ENCODE results near the gene SMARCD3. TPM values are rescaled to one million over a fixed set of nuclear protein-coding genes. Genes with fewer than 3 reads are reported as not detected.

The SMARCD3 gene
- total and polyA plus RNA-seq, 2 of the 13 experiments (the other 11 are each of a cell fraction or from before 2014, with no cell fraction given) = 0.20 to 0.62 TPM

DNA sequence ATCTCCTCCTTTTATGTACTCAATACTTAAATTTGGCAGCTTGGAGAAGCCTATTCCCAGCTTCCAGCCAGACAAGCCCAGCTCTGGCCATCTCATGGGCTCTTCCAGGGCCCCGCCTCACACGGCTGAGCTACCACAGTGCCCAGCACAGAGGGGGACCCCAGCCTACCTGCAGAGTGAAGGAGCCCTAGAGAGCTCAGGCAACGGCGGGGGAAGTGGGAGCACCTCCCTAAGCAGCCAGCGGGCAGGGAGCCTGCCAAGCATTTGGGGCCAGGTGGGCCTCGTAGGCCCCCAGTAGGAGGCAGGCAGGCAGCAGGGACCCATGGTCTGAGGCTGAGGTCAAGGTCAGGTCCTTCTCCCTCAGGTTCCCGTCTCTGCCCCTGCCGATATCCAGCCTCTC, 29.1 kb upstream of the SMARCD3 start:
- DNase-seq (ENCODE audit: low spot score) (no peak), ATAC-seq (peak; percentile 12), FAIRE-seq (no peak)
- Histone ChIP-seq H3K9ac (ENCODE audit: insufficient read depth, low read depth, low read length) (no peak overlapping the region), H3K4me1 (ENCODE audit: insufficient read depth, low read length) (peaks cover 9% of the 10 kb centered on the region; the same call in 1 of the 2 replicates), H4K20me1 (ENCODE audit: insufficient read depth, low read length) (no peaks in the 10 kb centered on the region), H3K27me3 (ENCODE audit: control insufficient read depth in 1 of 2, insufficient read depth in 2 of 2, low read length in 2 of 2) (peaks cover 6 to 72% of the 10 kb centered on the region in 2 experiments), H3K9me3 (ENCODE audit: low read length) (no peaks in the 10 kb centered on the region), H3K36me3 (replicated peaks in 1 of 2; ENCODE audit: control insufficient read depth in 1 of 2, insufficient read depth in 2 of 2, low read length in 2 of 2) (no peaks in the 10 kb centered on the region), H2AFZ (ENCODE audit: low read length) (no peak overlapping the region), H3K4me2 (ENCODE audit: low read depth, low read length) (no peak overlapping the region; the same call in 1 of the 2 replicates), H3K4me3 (replicated peaks in 1 of 3; ENCODE audit: insufficient read depth in 1 of 3, low read depth in 2 of 3, low read length in 3 of 3) (no peak overlapping the region), H3K79me2 (ENCODE audit: insufficient read depth, low read length) (no peaks in the 10 kb centered on the region), H3K27ac (ENCODE audit: extremely low read length, insufficient read depth, low read length) (no peak overlapping the region)
- 50% methylated on average over 3 of the region's 8 CpGs for WGBS (ENCODE audit: low lambda C conversion rate)
- CTCF ChIA-PET (ENCODE audit: low intra/inter-chr PET ratio, low total read pairs) = no interaction called here
- intact Hi-C loops (cut with micrococcal nuclease; ENCODE audit: unreplicated experiment) (no loop called here), in situ Hi-C loops (cut with HindIII; ENCODE audit: extremely low pct_ligation_motif_present, low pct_unique_long_range_greater_than_20kb) (no loop called here)
- BruUV-seq (replicated peaks) = no TSS peak
- no peak for TF ChIP-seq NFE2L1 (CRISPR knock-in tag; IDR thresholded peaks at IDR 0.05; ENCODE audit: borderline replicate concordance)
- no peak for TF ChIP-seq ZNF432 (CRISPR knock-in tag; IDR thresholded peaks at IDR 0.05; ENCODE audit: borderline replicate concordance)
- TF ChIP-seq HOXD1 (CRISPR knock-in tag; IDR thresholded peaks at IDR 0.05) = no peak
- TF ChIP-seq SMYD3 (CRISPR knock-in tag; IDR thresholded peaks at IDR 0.05) = no peak
- no peak for TF ChIP-seq SRSF4 (IDR thresholded peaks at IDR 0.05; ENCODE audit: low read depth, low read length, poor library complexity, severe bottlenecking)
- no peak for TF ChIP-seq SMARCC2 (IDR thresholded peaks at IDR 0.05)
- TF ChIP-seq ZNF652 (CRISPR knock-in tag; IDR thresholded peaks at IDR 0.05; ENCODE audit: borderline replicate concordance, low read depth) = no peak
- TF ChIP-seq CBX2 (IDR thresholded peaks at IDR 0.05; ENCODE audit: low read depth, low read length) = no peak
- TF ChIP-seq CBX2 (CRISPR knock-in tag; IDR thresholded peaks at IDR 0.05; ENCODE audit: low read depth) = no peak
- TF ChIP-seq, protein P1, sequence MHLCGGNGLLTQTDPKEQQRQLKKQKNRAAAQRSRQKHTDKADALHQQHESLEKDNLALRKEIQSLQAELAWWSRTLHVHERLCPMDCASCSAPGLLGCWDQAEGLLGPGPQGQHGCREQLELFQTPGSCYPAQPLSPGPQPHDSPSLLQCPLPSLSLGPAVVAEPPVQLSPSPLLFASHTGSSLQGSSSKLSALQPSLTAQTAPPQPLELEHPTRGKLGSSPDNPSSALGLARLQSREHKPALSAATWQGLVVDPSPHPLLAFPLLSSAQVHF (CRISPR knock-in tag; IDR thresholded peaks at IDR 0.05) = no peak
- TF ChIP-seq, protein P2, sequence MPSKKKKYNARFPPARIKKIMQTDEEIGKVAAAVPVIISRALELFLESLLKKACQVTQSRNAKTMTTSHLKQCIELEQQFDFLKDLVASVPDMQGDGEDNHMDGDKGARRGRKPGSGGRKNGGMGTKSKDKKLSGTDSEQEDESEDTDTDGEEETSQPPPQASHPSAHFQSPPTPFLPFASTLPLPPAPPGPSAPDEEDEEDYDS (CRISPR knock-in tag; IDR thresholded peaks at IDR 0.05) = no peak
- TF ChIP-seq, protein P3, sequence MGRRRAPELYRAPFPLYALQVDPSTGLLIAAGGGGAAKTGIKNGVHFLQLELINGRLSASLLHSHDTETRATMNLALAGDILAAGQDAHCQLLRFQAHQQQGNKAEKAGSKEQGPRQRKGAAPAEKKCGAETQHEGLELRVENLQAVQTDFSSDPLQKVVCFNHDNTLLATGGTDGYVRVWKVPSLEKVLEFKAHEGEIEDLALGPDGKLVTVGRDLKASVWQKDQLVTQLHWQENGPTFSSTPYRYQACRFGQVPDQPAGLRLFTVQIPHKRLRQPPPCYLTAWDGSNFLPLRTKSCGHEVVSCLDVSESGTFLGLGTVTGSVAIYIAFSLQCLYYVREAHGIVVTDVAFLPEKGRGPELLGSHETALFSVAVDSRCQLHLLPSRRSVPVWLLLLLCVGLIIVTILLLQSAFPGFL (CRISPR knock-in tag; IDR thresholded peaks at IDR 0.05) = no peak
- no peak for TF ChIP-seq ZFY (CRISPR knock-in tag; IDR thresholded peaks at IDR 0.05)
- TF ChIP-seq SAP130 (CRISPR knock-in tag; IDR thresholded peaks at IDR 0.05; ENCODE audit: low read depth) = no peak
- TF ChIP-seq, protein P4, sequence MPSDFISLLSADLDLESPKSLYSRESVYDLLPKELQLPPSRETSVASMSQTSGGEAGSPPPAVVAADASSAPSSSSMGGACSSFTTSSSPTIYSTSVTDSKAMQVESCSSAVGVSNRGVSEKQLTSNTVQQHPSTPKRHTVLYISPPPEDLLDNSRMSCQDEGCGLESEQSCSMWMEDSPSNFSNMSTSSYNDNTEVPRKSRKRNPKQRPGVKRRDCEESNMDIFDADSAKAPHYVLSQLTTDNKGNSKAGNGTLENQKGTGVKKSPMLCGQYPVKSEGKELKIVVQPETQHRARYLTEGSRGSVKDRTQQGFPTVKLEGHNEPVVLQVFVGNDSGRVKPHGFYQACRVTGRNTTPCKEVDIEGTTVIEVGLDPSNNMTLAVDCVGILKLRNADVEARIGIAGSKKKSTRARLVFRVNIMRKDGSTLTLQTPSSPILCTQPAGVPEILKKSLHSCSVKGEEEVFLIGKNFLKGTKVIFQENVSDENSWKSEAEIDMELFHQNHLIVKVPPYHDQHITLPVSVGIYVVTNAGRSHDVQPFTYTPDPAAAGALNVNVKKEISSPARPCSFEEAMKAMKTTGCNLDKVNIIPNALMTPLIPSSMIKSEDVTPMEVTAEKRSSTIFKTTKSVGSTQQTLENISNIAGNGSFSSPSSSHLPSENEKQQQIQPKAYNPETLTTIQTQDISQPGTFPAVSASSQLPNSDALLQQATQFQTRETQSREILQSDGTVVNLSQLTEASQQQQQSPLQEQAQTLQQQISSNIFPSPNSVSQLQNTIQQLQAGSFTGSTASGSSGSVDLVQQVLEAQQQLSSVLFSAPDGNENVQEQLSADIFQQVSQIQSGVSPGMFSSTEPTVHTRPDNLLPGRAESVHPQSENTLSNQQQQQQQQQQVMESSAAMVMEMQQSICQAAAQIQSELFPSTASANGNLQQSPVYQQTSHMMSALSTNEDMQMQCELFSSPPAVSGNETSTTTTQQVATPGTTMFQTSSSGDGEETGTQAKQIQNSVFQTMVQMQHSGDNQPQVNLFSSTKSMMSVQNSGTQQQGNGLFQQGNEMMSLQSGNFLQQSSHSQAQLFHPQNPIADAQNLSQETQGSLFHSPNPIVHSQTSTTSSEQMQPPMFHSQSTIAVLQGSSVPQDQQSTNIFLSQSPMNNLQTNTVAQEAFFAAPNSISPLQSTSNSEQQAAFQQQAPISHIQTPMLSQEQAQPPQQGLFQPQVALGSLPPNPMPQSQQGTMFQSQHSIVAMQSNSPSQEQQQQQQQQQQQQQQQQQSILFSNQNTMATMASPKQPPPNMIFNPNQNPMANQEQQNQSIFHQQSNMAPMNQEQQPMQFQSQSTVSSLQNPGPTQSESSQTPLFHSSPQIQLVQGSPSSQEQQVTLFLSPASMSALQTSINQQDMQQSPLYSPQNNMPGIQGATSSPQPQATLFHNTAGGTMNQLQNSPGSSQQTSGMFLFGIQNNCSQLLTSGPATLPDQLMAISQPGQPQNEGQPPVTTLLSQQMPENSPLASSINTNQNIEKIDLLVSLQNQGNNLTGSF (CRISPR knock-in tag; IDR thresholded peaks at IDR 0.05) = no peak
- no peak for TF ChIP-seq ZFP36 (IDR thresholded peaks at IDR 0.05; ENCODE audit: borderline replicate concordance, low read depth, low read length, partially characterized antibody)
- no peak for TF ChIP-seq HOXA3 (CRISPR knock-in tag; IDR thresholded peaks at IDR 0.05)
- no peak for TF ChIP-seq SNRNP70 (IDR thresholded peaks at IDR 0.05; ENCODE audit: low read depth, low read length)
- TF ChIP-seq ZNF282 (IDR thresholded peaks at IDR 0.05; ENCODE audit: partially characterized antibody) = no peak
- no peak for TF ChIP-seq PRPF4 (IDR thresholded peaks at IDR 0.05; ENCODE audit: low read depth, low read length, poor library complexity, severe bottlenecking)
- POLR2A ChIA-PET = no interaction called here

All from HepG2 (cell line).